ENCODE results near the gene SLC12A1. TPM values are rescaled to one million over a fixed set of nuclear protein-coding genes. Genes with fewer than 3 reads are reported as not detected.

SLC12A1 gene
- total RNA-seq, 2 experiments from 2014 or later: not detected

DNA sequence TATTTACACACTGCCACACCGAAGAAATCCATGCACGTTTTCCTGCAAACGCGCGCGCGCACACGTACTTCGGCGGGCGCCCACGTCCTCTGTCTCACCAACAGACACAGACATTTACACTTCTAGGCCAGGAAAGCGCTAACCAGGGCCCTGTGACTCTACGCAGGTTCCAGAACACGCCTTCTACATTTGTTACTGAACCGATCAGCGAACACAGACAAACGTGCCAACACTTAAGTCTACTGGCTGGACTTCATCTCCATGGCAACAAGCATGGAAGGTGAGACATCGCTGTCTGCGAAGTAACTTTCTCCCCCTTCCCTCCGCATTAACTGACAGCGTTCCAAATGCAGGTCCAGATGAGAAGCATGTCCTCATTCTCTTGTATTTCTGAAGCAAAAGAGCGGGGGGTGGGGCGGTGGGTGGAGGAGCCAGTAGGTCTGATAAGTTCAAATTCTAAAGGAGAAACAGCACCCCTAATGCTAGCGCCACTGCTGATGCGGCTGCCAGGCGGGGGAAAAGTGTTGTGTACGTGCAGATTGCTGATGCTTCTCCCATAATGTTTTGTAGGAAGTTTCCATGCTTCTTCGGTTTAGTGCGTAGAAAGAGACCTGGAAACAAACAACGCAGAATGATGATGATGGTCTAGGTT lies 14.4 kb upstream of the SLC12A1 start, which contains the start of gene CTXN2:
CTXN2 (plus strand) TSS at position 92 of the 652 bp plus-strand sequence. CDS start 9,636 bp downstream, outside the sequence.
- no peak for DNase-seq
- CTCF ChIA-PET: no interaction called here
- Mint-ChIP-seq H3K9me3 (no peaks in the 10 kb centered on the region), H3K36me3 (ENCODE audit: low read depth) (no peaks in the 10 kb centered on the region), H3K27ac (no peak within 1 kb of the TSS), H3K4me1 (peaks cover 3% of the 10 kb centered on the region), H3K4me3 (no peak within 1 kb of the TSS), H3K27me3 (peaks cover 18% of the 10 kb centered on the region)
- POLR2A ChIA-PET: no interaction called here

DNA sequence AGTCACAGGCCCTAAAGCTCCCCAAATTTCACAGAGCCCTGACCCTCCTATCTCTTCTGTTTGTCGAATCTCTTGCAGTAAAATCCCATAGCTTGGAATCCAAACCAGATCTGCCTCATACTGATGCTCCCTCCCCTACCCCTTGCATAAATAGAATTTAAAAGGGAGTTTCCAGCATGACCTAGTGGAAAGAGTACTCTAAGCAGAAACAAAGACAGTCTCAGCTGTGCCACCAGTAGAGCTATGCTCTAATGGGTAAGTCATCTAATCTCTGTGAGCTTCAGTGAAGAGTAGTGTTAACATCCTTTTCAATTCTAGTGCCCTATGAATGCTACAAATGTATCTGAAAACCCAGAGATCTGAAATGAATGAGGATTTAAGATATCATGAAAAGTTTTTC lies 4.0 kb upstream of the SLC12A1 start:
- no peaks in the 10 kb centered on the region for H3K4me1 Mint-ChIP-seq
- H3K4me3 Mint-ChIP-seq: no peak overlapping the region
- no peak overlapping the region for H3K27ac Mint-ChIP-seq
- ChIA-PET POLR2A (no interaction called here), CTCF (no interaction called here)
- no peaks in the 10 kb centered on the region for H3K9me3 Mint-ChIP-seq
- DNase-seq: no peak
- H3K36me3 Mint-ChIP-seq (ENCODE audit: low read depth): no peaks in the 10 kb centered on the region
- H3K27me3 Mint-ChIP-seq: peaks cover 2% of the 10 kb centered on the region

GRCh38 chr15:48221261-48221660 lies 15.2 kb downstream of the SLC12A1 start:
- no peaks in the 10 kb centered on the region for H3K9me3 Mint-ChIP-seq
- H3K27ac Mint-ChIP-seq: no peak overlapping the region
- DNase-seq: no peak
- no peaks in the 10 kb centered on the region for H3K4me1 Mint-ChIP-seq
- H3K4me3 Mint-ChIP-seq: no peak overlapping the region
- H3K27me3 Mint-ChIP-seq: peaks cover 6% of the 10 kb centered on the region
- ChIA-PET CTCF (no interaction called here), POLR2A (no interaction called here)
- no peaks in the 10 kb centered on the region for H3K36me3 Mint-ChIP-seq (ENCODE audit: low read depth)

DNA sequence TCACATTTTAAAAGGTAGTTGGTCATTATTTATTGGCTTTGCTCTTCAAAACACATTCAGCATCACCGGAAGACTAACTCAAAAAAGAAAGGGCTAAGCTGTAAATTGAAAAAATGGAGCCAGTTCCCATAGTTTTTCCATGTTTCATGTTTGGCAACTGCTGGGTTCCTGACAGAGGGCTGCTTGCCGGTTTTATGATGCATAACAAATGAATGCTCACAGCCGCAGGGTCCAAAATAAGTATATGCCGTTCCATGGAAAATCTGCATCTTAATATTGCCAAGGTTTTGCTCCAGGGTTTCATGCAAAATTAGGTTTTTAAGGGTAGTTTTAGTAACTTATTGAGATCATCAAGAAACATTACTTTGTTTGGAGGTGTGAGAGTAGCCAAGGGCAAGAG lies 15.8 kb downstream of the SLC12A1 start:
- H3K4me1 Mint-ChIP-seq: no peaks in the 10 kb centered on the region
- H3K9me3 Mint-ChIP-seq: no peaks in the 10 kb centered on the region
- H3K36me3 Mint-ChIP-seq (ENCODE audit: low read depth): no peaks in the 10 kb centered on the region
- POLR2A ChIA-PET: no interaction called here
- H3K27me3 Mint-ChIP-seq: peaks cover 6% of the 10 kb centered on the region
- no peak for DNase-seq
- H3K4me3 Mint-ChIP-seq: no peak overlapping the region
- H3K27ac Mint-ChIP-seq: no peak overlapping the region
- CTCF ChIA-PET: no interaction called here

GRCh38 chr15:48222627-48223026 lies 16.5 kb downstream of the SLC12A1 start:
- DNase-seq: no peak
- Mint-ChIP-seq H3K9me3 (no peaks in the 10 kb centered on the region), H3K27me3 (peaks cover 6% of the 10 kb centered on the region), H3K36me3 (ENCODE audit: low read depth) (no peaks in the 10 kb centered on the region), H3K27ac (no peak overlapping the region), H3K4me1 (no peaks in the 10 kb centered on the region), H3K4me3 (no peak overlapping the region)
- POLR2A ChIA-PET: no interaction called here
- CTCF ChIA-PET: no interaction called here

- ChIA-PET CTCF (no interaction called here), POLR2A (no interaction called here)
- H3K9me3 Mint-ChIP-seq: no peaks in the 10 kb centered on the region
- H3K27me3 Mint-ChIP-seq: peaks cover 8% of the 10 kb centered on the region
- no peaks in the 10 kb centered on the region for H3K36me3 Mint-ChIP-seq (ENCODE audit: low read depth)
- H3K4me3 Mint-ChIP-seq: no peak overlapping the region
- no peak for DNase-seq
- no peaks in the 10 kb centered on the region for H3K4me1 Mint-ChIP-seq
- H3K27ac Mint-ChIP-seq: no peak overlapping the region
Observed at GRCh38 chr15:48225771-48226170, 19.7 kb downstream of the SLC12A1 start.

DNA sequence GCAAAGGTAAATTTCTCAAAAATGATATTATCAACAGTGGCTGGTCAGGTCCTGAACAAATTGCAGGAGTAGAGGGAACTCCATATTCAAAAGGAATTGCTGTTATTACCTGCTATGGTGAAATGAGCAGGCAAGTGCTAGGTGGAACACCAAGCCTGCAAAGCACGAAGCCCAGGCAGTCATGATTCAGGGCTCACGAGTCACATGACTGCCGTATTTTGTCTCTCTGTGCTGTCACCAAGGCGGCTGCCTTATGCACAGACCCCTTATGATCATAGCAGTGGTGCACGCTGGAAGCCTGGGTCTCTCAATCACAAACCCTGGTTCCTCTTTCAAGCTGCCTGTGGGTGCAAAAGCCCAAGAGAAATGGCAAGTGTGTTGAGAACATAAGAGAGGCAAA lies 24.4 kb downstream of the SLC12A1 start:
- CTCF ChIA-PET: no interaction called here
- H3K4me3 Mint-ChIP-seq: no peak overlapping the region

GRCh38 chr15:48233246-48233645 lies 27.1 kb downstream of the SLC12A1 start:
- Mint-ChIP-seq H3K4me1 (no peaks in the 10 kb centered on the region), H3K27me3 (peaks cover 6% of the 10 kb centered on the region), H3K27ac (no peak overlapping the region), H3K36me3 (ENCODE audit: low read depth) (no peaks in the 10 kb centered on the region), H3K9me3 (no peaks in the 10 kb centered on the region), H3K4me3 (no peak overlapping the region)
- CTCF ChIA-PET: no interaction called here
- POLR2A ChIA-PET: no interaction called here
- no peak for DNase-seq

More for the DNA sequence above, 24.4 kb downstream of the SLC12A1 start:
- peaks cover 4% of the 10 kb centered on the region for H3K27me3 Mint-ChIP-seq
- no peak for DNase-seq
- no peaks in the 10 kb centered on the region for H3K36me3 Mint-ChIP-seq (ENCODE audit: low read depth)
- H3K4me1 Mint-ChIP-seq: no peaks in the 10 kb centered on the region
- no peak overlapping the region for H3K27ac Mint-ChIP-seq
- no peaks in the 10 kb centered on the region for H3K9me3 Mint-ChIP-seq
- POLR2A ChIA-PET: no interaction called here

DNA sequence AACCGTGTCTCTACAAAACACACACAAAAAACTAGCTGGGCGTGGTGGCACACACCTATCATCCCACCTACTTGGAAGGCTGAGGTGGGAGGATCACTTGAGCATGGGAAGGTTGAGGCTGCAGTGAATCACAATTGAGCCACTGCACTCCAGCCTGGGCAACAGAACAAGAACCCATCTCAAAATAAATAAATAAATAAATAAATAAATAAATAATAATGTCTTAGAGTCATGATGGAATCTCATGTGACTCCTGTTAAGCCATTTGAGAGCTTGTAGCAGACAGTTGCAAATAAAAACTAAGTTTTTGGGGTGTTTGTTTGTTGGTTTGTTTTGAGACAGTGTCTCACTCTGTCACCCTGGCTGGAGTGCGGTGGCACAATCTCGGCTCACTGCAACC lies 33.2 kb downstream of the SLC12A1 start:
- Mint-ChIP-seq H3K27ac (no peak overlapping the region), H3K9me3 (no peaks in the 10 kb centered on the region), H3K4me1 (no peaks in the 10 kb centered on the region), H3K36me3 (ENCODE audit: low read depth) (no peaks in the 10 kb centered on the region), H3K27me3 (peaks cover 2% of the 10 kb centered on the region), H3K4me3 (no peak overlapping the region)
- POLR2A ChIA-PET: no interaction called here
- CTCF ChIA-PET: no interaction called here
- no peak for DNase-seq

GRCh38 chr15:48242015-48242414 lies 35.9 kb downstream of the SLC12A1 start:
- H3K4me1 Mint-ChIP-seq: no peaks in the 10 kb centered on the region
- H3K27ac Mint-ChIP-seq: no peak overlapping the region
- DNase-seq: no peak
- no peak overlapping the region for H3K4me3 Mint-ChIP-seq
- no peaks in the 10 kb centered on the region for H3K27me3 Mint-ChIP-seq
- CTCF ChIA-PET: interaction anchor here (1.4 kb wide), 1 partner anchor 44 kb away, joined by 3 read pairs; no protein-coding TSS in a partner anchor
- no peaks in the 10 kb centered on the region for H3K36me3 Mint-ChIP-seq (ENCODE audit: low read depth)
- H3K9me3 Mint-ChIP-seq: no peaks in the 10 kb centered on the region
- POLR2A ChIA-PET: no interaction called here

DNA sequence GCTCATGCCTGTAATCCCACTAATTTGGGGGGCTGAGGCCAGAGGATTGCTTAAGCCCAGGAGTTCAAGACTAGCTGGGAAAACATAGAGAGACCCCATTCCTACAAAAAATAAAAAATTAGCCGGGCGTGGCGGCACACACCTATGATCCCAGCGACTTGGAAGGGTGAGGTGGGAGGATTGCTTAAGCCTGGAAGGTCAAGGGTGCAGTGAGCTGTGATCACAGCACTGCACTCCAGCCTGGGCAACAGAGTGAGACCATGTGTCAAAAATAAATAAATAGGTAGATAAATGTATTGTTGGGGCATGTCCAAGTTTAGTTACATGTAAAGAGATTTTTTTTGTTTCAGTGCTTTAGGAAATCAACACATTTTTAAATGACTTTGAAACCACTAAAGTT lies 36.4 kb downstream of the SLC12A1 start:
- Mint-ChIP-seq H3K4me1 (no peaks in the 10 kb centered on the region), H3K27me3 (no peaks in the 10 kb centered on the region), H3K27ac (no peak overlapping the region), H3K4me3 (no peak overlapping the region), H3K9me3 (no peaks in the 10 kb centered on the region), H3K36me3 (ENCODE audit: low read depth) (no peaks in the 10 kb centered on the region)
- DNase-seq: no peak
- ChIA-PET CTCF (interaction anchor here (1.4 kb wide), 1 partner anchor 44 kb away, joined by 3 read pairs; no protein-coding TSS in a partner anchor), POLR2A (no interaction called here)

GRCh38 chr15:48244921-48245320 lies 38.8 kb downstream of the SLC12A1 start:
- POLR2A ChIA-PET: no interaction called here
- Mint-ChIP-seq H3K27ac (no peak overlapping the region), H3K4me1 (no peaks in the 10 kb centered on the region), H3K4me3 (no peak overlapping the region), H3K27me3 (peaks cover 2% of the 10 kb centered on the region), H3K9me3 (no peaks in the 10 kb centered on the region), H3K36me3 (ENCODE audit: low read depth) (no peaks in the 10 kb centered on the region)
- CTCF ChIA-PET: no interaction called here
- DNase-seq: no peak

DNA sequence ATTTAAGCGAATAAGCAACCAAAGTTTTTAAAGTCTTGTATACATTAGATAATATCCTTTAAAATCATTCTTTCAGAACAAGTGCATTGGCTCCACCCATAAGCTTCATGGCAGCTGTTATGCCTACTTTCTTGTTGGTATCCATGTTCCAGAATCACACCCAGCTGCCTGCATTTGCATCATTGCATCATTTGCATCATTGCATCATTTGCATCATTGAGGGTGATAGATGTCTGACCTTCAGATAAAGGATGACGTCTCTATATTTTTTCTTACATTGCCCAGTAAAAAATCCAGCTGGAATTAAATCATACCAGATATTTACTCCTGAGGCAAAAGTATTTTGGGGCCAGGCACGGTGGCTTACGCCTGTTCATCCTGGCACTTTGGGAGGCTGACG lies 42.3 kb downstream of the SLC12A1 start:
- H3K27ac Mint-ChIP-seq: no peak overlapping the region
- DNase-seq: no peak
- CTCF ChIA-PET: no interaction called here

GRCh38 chr15:48250640-48251076 lies 44.6 kb downstream of the SLC12A1 start:
- CTCF ChIA-PET: interaction anchor here (1.0 to 1.4 kb wide), 2 partner anchors 10 to 1051 kb away, joined by 3 to 4 read pairs; no protein-coding TSS in a partner anchor
- peak; percentile 18 for DNase-seq
- Mint-ChIP-seq H3K9me3 (no peaks in the 10 kb centered on the region), H3K27me3 (peaks cover 4% of the 10 kb centered on the region), H3K27ac (no peak overlapping the region), H3K4me1 (no peaks in the 10 kb centered on the region), H3K36me3 (ENCODE audit: low read depth) (no peaks in the 10 kb centered on the region), H3K4me3 (no peak overlapping the region)
- POLR2A ChIA-PET: no interaction called here

More for the DNA sequence above, 42.3 kb downstream of the SLC12A1 start:
- H3K4me1 Mint-ChIP-seq: no peaks in the 10 kb centered on the region
- POLR2A ChIA-PET: no interaction called here
- no peaks in the 10 kb centered on the region for H3K9me3 Mint-ChIP-seq
- H3K36me3 Mint-ChIP-seq (ENCODE audit: low read depth): no peaks in the 10 kb centered on the region
- H3K4me3 Mint-ChIP-seq: no peak overlapping the region
- H3K27me3 Mint-ChIP-seq: peaks cover 4% of the 10 kb centered on the region
